ENCODE measurements around the gene LYPD8. TPM values are rescaled to one million over a fixed set of nuclear protein-coding genes. Genes with fewer than 3 reads are reported as not detected.
"Not testable (repeated sequence)": the region's sequence is repeated elsewhere in the genome, so short reads cannot be mapped to it uniquely, and the experiment has no call there.

The LYPD8 gene
- total RNA-seq, result 100 to 1,000 TPM in 3 of 4 donors, 10 to 100 TPM in 1; 21.9 to 719 (median 565) TPM

- no peaks in the 10 kb centered on the region for H3K27me3 ChIP-seq
- in situ Hi-C loops (cut with MboI; ENCODE audit: low pct_ligation_motif_present in 1 of 4, low pct_unique_long_range_greater_than_20kb in 1 of 4, low sequenced_read_pairs in 3 of 4) (no loop called here), intact Hi-C loops (cut with DNase I; ENCODE audit: low total_unique reads) (no loop called here)
- peak; percentile 59 for DNase-seq
- WGBS, 2 donors (ENCODE audit: low coverage in 1 of 2), result 37 to 79% methylated on average over 2 to 6 of the region's 6 CpGs
- H3K27ac ChIP-seq, result peak within 1 kb of the TSS; percentile 54 to 68 (median 64)
- H3K4me1 ChIP-seq, result peaks cover 3 to 24% (median 13%) of the 10 kb centered on the region in 4 donors
- peak in 2 of 3 donors; percentile 71 to 91 for TF ChIP-seq POLR2AphosphoS5 (IDR thresholded peaks at IDR 0.05)
- TF ChIP-seq CTCF (IDR thresholded peaks at IDR 0.05), result no peak
- TF ChIP-seq POLR2A (IDR thresholded peaks at IDR 0.05), result peak; percentile 62
- no peak for TF ChIP-seq EP300 (IDR thresholded peaks at IDR 0.05; ENCODE audit: low read depth)
- H3K4me3 ChIP-seq, result peak within 1 kb of the TSS in 2 of 4 donors; percentile 7 to 29
- H3K9me3 ChIP-seq, result no peaks in the 10 kb centered on the region
- no peaks in the 10 kb centered on the region for H3K36me3 ChIP-seq
These were observed at the start of gene LYPD8 for GRCh38 chr1:248755517-248755916. LYPD8 (minus strand) TSS chr1:248755759; CDS start chr1:248751081, 4,678 bp downstream.

- TF ChIP-seq EP300 (IDR thresholded peaks at IDR 0.05; ENCODE audit: low read depth) (no peak), CTCF (IDR thresholded peaks at IDR 0.05) (peak in 1 of 5 experiments; percentile 16), POLR2AphosphoS5 (IDR thresholded peaks at IDR 0.05) (peak in 1 of 3 donors; percentile 35), POLR2A (IDR thresholded peaks at IDR 0.05) (no peak)
- no peaks in the 10 kb centered on the region for H3K27me3 ChIP-seq
- no peaks in the 10 kb centered on the region for H3K36me3 ChIP-seq
- WGBS, 2 donors (ENCODE audit: low coverage in 1 of 2), result 28 to 47% methylated on average over 6 to 10 of the region's 10 CpGs
- H3K4me3 ChIP-seq, result peak overlapping the region in 1 of 4 donors; percentile 13
- intact Hi-C loops (cut with DNase I; ENCODE audit: low total_unique reads), result no loop called here
- H3K9me3 ChIP-seq, result no peaks in the 10 kb centered on the region
- DNase-seq, result peak; percentile 51
- H3K27ac ChIP-seq, result peak overlapping the region; percentile 31 to 68 (median 68)
- in situ Hi-C loops (cut with MboI; ENCODE audit: low pct_ligation_motif_present in 1 of 4, low pct_unique_long_range_greater_than_20kb in 1 of 4, low sequenced_read_pairs in 3 of 4), result no loop called here
- peaks cover 9 to 36% (median 21%) of the 10 kb centered on the region in 4 donors for H3K4me1 ChIP-seq
These were observed 49.5 kb upstream of the LYPD8 start for GRCh38 chr1:248804771-248805681.

GRCh38 chr1:248803501-248803900 is 47.9 kb upstream of the LYPD8 start:
- H3K4me3 ChIP-seq; in situ Hi-C loops (cut with MboI; ENCODE audit: low pct_ligation_motif_present in 1 of 4, low pct_unique_long_range_greater_than_20kb in 1 of 4, low sequenced_read_pairs in 3 of 4); DNase-seq; H3K9me3 ChIP-seq; H3K27me3 ChIP-seq; intact Hi-C loops (cut with DNase I; ENCODE audit: low total_unique reads); H3K36me3 ChIP-seq: not testable (repeated sequence)
- Histone ChIP-seq H3K4me1 (peaks cover 9 to 36% (median 23%) of the 10 kb centered on the region in 4 donors), H3K27ac (peak overlapping the region in 1 of 4 donors; percentile 31)
- WGBS, 2 donors (ENCODE audit: low coverage in 1 of 2), result 87 to 88% methylated on average over 15 of the region's 15 CpGs

GRCh38 chr1:248802454-248802853 is 46.9 kb upstream of the LYPD8 start:
- no peak overlapping the region for H3K4me3 ChIP-seq
- intact Hi-C loops (cut with DNase I; ENCODE audit: low total_unique reads) (no loop called here), in situ Hi-C loops (cut with MboI; ENCODE audit: low pct_ligation_motif_present in 1 of 4, low pct_unique_long_range_greater_than_20kb in 1 of 4, low sequenced_read_pairs in 3 of 4) (no loop called here)
- 41% methylated on average over 6 of the region's 6 CpGs; no CpG with 5 or more reads in 1 of the 2 donors for WGBS, 2 donors (ENCODE audit: low coverage in 1 of 2)
- H3K4me1 ChIP-seq, result peaks cover 9 to 36% (median 23%) of the 10 kb centered on the region in 4 donors
- H3K9me3 ChIP-seq, result no peaks in the 10 kb centered on the region
- TF ChIP-seq POLR2AphosphoS5 (IDR thresholded peaks at IDR 0.05) (peak in 1 of 3 donors; percentile 50), CTCF (IDR thresholded peaks at IDR 0.05) (no peak)
- no peaks in the 10 kb centered on the region for H3K36me3 ChIP-seq
- no peaks in the 10 kb centered on the region for H3K27me3 ChIP-seq
- H3K27ac ChIP-seq, result peak overlapping the region; percentile 26 to 47 (median 38)
- DNase-seq, result peak; percentile 74

Data from transverse colon (tissue), 4 donors.